Fibroblast of mammary gland (primary cell): ENCODE results near the gene OR1N1.
A peak's percentile ranks its signal among the peaks of the same experiment; 100 is the strongest.

ENCODE experiments used
- DNase-seq: peaks from one replicate; pipeline ENCODE4 v3.0.0-alpha.2; 2010; ENCODE audit warnings: low read depth
- H3K4me3 ChIP-seq: 2 replicates; pipeline ENCODE4 v1.5.1; 2011; ENCODE audit warnings: low read depth, mild to moderate bottlenecking, low read length, moderate library complexity; ENCODE audit not compliant: control insufficient read depth
- TF ChIP-seq, protein P1 (sequence below): conservative IDR thresholded peaks from 2 replicates; pipeline ENCODE4 v1.5.1; 2011; ENCODE audit warnings: low read depth, low read length, inconsistent platforms; ENCODE audit not compliant: control insufficient read depth, insufficient read depth

OR1N1 gene, protein sequence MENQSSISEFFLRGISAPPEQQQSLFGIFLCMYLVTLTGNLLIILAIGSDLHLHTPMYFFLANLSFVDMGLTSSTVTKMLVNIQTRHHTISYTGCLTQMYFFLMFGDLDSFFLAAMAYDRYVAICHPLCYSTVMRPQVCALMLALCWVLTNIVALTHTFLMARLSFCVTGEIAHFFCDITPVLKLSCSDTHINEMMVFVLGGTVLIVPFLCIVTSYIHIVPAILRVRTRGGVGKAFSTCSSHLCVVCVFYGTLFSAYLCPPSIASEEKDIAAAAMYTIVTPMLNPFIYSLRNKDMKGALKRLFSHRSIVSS

DNA sequence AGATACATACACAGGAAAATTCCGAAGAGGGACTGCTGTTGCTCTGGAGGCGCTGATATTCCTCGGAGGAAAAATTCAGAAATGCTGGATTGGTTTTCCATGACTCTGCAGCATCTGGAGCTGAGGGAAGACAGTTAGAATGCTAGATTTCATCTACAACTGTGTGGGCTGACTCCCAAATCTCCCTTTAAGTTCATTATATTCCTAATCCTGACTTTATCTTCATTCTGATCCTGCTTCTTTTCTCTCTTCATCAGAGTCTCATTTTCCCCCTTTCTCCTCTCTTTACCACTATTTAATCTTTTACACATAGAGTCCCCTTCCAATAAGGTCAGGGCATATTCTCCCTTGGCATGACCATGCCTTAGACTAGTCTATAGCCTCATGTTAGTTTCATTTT lies at the start of gene OR1N1:
Gene OR1N1 (minus strand): TSS at position 101 of the 400 bp plus-strand sequence. CDS start 0 bp downstream, at position 101.
- DNase-seq: no peak
- TF ChIP-seq, protein P1, sequence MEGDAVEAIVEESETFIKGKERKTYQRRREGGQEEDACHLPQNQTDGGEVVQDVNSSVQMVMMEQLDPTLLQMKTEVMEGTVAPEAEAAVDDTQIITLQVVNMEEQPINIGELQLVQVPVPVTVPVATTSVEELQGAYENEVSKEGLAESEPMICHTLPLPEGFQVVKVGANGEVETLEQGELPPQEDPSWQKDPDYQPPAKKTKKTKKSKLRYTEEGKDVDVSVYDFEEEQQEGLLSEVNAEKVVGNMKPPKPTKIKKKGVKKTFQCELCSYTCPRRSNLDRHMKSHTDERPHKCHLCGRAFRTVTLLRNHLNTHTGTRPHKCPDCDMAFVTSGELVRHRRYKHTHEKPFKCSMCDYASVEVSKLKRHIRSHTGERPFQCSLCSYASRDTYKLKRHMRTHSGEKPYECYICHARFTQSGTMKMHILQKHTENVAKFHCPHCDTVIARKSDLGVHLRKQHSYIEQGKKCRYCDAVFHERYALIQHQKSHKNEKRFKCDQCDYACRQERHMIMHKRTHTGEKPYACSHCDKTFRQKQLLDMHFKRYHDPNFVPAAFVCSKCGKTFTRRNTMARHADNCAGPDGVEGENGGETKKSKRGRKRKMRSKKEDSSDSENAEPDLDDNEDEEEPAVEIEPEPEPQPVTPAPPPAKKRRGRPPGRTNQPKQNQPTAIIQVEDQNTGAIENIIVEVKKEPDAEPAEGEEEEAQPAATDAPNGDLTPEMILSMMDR: no peak
- no peak within 1 kb of the TSS for H3K4me3 ChIP-seq

DNA sequence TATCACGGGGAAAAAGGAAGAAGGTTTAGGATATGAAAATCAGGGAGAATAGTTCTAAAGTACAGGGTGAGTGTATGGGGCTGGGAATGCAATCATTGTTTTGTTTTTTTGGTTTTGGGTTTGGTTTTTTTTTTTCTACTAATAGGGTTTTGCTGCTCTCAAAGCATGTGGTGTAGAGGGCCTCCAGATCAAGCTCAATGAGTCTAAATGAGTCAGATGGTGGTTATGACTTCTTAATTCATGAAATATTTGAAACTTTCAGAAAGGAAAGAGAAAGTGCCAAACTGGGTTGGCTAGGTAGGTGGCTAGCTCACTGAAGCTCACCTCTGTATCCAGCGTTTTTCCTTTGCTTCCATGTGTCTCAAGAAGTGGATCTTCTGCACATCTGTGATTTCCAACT lies 45.4 kb upstream of the OR1N1 start:
- TF ChIP-seq, protein P1: no peak
- H3K4me3 ChIP-seq: no peak overlapping the region
- peak; percentile 3 for DNase-seq

DNA sequence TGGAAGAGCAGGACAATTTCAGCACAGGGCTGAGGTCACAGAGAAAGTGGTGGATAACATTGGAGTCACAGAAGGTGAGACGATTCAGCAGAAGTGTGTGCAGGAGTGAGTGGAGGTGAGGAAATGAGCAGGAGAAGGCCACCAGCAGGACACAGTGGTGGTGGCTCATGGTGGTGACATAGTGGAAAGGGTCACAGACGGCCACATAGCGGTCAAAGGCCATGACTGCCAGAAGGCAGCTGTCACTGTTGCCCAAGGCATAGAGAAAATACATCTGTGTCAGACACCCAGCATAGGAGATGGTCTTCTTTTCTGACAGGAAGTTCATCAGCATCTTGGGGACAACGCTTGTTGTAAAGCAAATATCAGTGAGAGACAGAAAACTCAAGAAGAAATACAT lies 40.8 kb upstream of the OR1N1 start:
- no peak overlapping the region for H3K4me3 ChIP-seq
- DNase-seq: no peak
- TF ChIP-seq, protein P1: no peak

DNA sequence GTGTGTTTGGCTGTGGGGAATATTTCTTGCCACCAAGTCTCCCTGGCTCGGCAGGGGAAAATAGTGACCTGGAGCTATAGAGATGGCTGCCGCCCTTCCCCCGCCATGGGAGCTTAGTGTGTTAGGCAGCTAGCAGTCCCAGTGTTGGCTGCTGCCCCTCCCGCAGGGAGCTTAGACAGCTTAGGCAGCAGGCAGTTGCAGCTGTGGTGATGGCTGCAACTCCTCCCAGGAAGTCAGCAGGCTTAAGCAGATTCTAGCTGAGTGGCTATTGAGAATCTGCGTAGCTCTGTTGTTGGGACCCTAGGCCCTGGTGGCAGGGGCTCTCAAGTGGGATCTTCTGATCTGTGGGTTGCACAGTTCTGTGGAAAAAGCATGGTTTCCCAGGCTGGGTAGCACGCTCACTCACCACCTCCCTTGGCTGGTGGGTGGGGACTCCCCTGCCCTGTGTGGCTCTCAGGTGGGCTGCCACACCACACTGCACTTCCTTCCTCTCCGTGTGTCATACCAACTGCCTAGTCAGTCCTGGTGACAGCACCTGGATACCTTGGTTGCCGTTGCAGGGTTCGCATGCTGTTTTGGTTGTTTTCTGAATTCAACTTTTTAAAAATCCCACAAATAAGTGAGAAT lies 35.2 kb upstream of the OR1N1 start:
- TF ChIP-seq, protein P1: no peak
- DNase-seq: no peak
- H3K4me3 ChIP-seq: no peak overlapping the region

DNA sequence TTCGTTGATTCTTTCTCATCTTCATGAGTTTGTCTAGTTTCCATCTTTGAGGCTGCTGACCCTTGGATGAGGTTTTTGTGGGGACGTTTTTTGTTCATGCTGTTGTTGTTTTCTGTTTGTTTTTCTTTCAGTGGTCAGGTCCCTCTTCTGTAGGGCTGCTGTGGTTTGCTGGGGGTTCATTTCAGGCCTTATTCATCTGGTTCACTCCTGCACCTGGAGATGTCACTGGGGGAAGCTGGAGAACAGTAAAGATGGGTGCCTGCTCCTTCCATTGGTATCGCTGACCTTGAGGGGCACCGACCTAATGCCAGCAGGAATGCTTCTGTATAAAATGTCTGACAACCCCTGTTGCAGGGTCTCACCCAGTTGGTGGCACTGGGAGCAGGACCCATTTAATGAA lies 34.4 kb upstream of the OR1N1 start:
- TF ChIP-seq, protein P1: no peak
- no peak overlapping the region for H3K4me3 ChIP-seq
- no peak for DNase-seq

DNA sequence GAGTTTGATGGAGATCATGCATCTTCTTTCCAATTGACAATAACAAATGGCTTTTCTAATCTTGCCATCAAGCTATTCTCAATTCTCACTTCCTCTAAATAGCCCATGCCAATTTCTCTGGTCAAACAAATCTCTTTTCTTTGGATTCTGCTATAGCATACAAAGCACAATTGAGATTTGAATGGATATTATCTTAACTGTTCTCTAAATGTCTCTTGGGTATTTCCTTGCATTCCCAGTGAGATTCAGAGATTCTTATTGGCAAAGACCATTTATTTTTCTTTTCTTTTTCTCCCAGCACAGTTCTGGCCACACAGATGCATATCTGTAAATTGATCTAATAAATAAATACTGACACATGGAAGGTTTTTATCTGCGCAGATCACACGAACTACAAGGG lies 25.7 kb upstream of the OR1N1 start, which contains the start of gene OR1N2:
Gene OR1N2 (plus strand): TSS at position 301 of the 400 bp plus-strand sequence. CDS start 100 bp downstream, outside the sequence.
- no peak for DNase-seq
- no peak within 1 kb of the TSS for H3K4me3 ChIP-seq
- TF ChIP-seq, protein P1: no peak
